ENCODE results near the gene RITA1. TPM values are rescaled to one million over a fixed set of nuclear protein-coding genes. Genes with fewer than 3 reads are reported as not detected.
"Not testable (repeated sequence)": the region's sequence is repeated elsewhere in the genome, so short reads cannot be mapped to it uniquely, and the experiment has no call there.

RITA1 gene, protein sequence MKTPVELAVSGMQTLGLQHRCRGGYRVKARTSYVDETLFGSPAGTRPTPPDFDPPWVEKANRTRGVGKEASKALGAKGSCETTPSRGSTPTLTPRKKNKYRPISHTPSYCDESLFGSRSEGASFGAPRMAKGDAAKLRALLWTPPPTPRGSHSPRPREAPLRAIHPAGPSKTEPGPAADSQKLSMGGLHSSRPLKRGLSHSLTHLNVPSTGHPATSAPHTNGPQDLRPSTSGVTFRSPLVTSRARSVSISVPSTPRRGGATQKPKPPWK
- total RNA-seq = 10 to 100 TPM; 19.6 to 27.3 TPM

DNA sequence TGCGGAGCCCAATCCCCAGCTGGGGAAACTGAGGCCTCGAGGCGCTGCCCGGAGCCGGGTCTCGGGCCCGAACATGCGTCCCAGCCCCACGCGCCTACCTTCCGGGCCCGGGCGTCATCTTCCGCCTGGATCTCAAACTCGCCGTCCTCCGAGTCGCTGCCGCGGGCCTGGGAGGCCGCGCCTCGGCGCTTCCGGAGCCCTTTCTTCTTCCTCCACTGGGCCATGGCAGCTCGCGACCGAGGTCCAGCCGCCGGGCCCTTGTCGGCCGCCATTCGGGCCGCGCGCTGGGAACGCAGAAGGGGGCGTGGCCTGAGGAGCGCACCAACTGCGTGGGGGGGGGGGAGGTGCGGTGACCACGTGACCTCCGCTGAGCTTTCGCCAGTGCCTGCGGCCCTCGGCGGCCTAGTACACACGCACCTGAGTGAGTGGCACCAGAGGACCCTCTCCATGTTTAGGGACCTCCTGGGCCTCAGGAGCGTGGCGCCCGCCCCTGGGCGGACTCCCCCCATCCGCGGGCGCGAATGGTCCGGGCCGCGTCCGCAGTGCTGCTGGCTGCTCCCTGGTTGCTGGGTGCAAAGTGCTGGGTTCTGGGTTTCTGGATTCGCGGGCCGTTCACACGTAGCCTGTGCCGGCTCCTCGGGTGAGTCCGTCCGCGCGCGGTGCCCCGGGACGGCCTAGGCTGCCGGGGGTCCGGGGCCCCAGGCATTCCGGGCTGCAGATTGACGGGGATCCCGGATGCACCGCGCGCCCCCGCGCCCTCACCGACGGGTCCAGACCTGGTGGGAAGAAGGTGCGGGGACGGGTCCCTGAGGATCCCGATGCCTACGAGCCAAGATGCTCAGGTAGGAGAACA, at the start of gene RITA1, which contains the start of gene DDX54:
TSS of gene RITA1 (plus strand) at position 542 of the 853 bp plus-strand sequence. CDS start 1,026 bp downstream, outside the sequence.
TSS of gene DDX54 (minus strand) at position 299 of the 853 bp plus-strand sequence. CDS start at position 272, 27 bp downstream.
- Mint-ChIP-seq H3K36me3 (peaks cover 6% of the 10 kb centered on the region), H3K4me1 (ENCODE audit: low read depth in 2 of 2) (peaks cover 26 to 28% of the 10 kb centered on the region in 2 donors), H3K27me3 (no peaks in the 10 kb centered on the region)

DNA sequence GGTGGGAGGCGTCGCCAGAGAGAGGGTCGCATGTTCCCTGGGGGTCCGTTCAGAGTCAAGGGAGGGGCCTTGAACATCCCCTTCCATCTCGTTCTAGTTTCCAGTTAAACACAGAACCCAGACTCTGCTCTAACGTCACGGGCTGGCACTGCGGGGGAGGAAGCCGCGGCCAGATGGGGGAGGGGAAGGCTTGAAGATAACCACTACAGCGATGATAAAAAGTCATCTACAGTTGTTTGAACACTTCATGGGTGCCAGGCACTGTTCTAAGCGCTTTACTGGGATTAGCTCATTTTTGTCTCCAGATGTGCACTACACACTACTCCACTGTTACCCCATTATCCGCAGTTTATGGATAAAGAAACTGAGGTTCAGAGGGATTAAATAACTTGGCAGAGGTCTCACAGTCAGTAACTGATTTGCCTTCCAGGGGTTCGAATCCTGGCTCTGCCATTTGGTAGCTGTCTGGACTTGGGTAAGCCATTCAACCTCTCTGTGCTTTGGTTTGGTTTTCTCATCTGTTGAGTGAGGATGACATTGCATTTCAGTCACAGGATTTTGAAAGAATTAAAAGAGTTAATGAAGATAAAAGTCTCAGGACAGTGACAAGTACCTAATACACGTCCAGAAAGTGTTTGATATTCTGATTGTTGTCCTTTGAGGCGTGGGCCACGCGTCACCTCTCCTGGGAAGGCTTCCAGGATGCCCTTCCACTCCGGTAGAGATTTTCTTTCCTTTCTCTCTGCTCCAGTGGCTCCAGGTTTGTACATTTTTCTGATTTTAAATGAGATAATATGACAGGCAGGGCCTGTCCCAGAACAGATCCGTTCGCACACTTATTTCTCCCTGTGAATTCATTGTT, 49.2 kb upstream of the RITA1 start:
- H3K27me3 Mint-ChIP-seq = peaks cover 0 to 8% of the 10 kb centered on the region in 2 donors
- no peak overlapping the region for H3K27ac Mint-ChIP-seq
- DNase-seq (ENCODE audit: low spot score) (no peak), ATAC-seq (no peak)
- no peaks in the 10 kb centered on the region for H3K9me3 Mint-ChIP-seq
- no peaks in the 10 kb centered on the region for H3K36me3 Mint-ChIP-seq
- H3K4me3 Mint-ChIP-seq = no peak overlapping the region
- H3K4me1 Mint-ChIP-seq (ENCODE audit: low read depth in 2 of 2) = peaks cover 0 to 2% of the 10 kb centered on the region in 2 donors

More for the DNA sequence above, at the start of gene RITA1, which contains the start of gene DDX54:
- DNase-seq (ENCODE audit: low spot score) (peak; percentile 82), ATAC-seq (peak; percentile 78 to 88)
- peak within 1 kb of the TSS; percentile 89 for H3K4me3 Mint-ChIP-seq
- no peaks in the 10 kb centered on the region for H3K9me3 Mint-ChIP-seq
- peak within 1 kb of the TSS; percentile 82 to 91 for H3K27ac Mint-ChIP-seq

DNA sequence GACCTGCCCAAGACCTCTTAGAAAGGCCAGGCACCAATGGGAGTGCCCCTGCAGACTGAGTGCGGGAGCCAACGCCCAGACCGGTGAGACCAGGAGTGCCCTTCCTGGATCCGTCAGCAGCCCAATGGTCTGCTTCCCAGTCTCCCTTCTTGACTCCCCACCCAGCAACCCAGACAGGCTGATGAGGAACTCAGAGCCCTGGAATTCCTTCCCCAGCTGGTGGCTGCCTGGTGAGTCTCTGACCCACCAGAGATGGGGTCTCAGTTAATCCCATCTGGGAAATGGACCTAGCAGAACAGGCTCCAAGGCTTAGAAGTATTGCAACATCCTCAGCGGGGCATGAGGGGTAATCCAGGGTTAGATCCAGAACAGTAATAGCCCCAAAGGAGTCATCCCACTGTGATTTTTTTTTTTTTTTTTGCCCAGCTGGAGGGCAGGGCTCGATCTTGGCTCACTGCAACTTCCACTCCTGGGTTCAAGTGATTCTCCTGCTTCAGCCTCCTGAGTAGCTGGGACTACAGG, 48.5 kb upstream of the RITA1 start:
- H3K27me3 Mint-ChIP-seq = peaks cover 0 to 8% of the 10 kb centered on the region in 2 donors
- ATAC-seq (no peak), DNase-seq (ENCODE audit: low spot score) (no peak)
- peaks cover 0 to 2% of the 10 kb centered on the region in 2 donors for H3K4me1 Mint-ChIP-seq (ENCODE audit: low read depth in 2 of 2)
- no peaks in the 10 kb centered on the region for H3K36me3 Mint-ChIP-seq
- H3K4me3 Mint-ChIP-seq = no peak overlapping the region
- no peak overlapping the region for H3K27ac Mint-ChIP-seq
- H3K9me3 Mint-ChIP-seq = no peaks in the 10 kb centered on the region

DNA sequence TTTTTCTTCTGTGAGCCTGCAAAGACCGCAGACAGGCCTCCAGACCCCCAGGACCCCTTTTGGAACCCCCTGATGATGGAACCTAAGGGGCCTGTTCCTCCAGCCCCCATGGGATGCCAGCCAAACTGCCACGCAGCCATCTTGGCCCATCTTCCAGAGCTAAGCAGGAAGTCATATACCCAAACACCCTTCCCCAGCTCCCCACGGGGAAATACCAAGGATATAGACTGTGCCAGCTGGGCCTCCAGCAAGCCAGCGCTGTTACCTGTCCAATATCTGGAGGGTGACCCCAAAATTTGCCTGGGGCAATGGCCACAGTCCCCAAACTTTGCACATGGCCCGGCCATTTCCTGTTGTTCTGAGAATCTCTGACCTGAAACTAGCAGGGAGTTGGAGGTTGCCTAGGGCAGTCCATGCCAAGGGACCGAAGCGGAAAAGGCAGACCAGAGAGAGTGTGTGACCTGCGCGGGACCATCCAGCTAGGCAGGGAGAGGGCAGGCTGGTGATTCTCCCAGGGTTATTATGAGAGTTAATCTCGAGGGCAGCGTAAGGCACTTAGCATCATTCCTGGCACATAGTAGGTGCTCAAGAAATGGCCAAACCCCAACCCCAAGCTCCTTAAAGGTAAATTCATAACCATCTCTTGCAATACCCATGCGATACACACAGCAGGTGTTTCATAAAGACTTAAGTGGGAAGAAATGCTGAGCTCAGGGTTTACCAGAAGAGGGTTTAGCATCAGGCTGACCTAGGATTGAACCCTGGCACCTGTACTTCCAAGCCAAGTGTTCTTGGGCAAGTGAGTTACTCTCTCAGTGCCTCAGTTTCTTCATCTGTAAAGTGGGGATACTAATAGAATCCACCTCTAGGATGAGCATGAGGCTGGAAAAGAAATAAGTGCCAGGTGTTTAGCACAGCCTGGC, 47.4 kb upstream of the RITA1 start:
- Mint-ChIP-seq H3K9me3 (no peaks in the 10 kb centered on the region), H3K36me3 (no peaks in the 10 kb centered on the region), H3K4me1 (ENCODE audit: low read depth in 2 of 2) (peaks cover 0 to 2% of the 10 kb centered on the region in 2 donors), H3K4me3 (no peak overlapping the region), H3K27ac (no peak overlapping the region), H3K27me3 (peaks cover 0 to 8% of the 10 kb centered on the region in 2 donors)
- ATAC-seq (no peak), DNase-seq (ENCODE audit: low spot score) (no peak)

DNA sequence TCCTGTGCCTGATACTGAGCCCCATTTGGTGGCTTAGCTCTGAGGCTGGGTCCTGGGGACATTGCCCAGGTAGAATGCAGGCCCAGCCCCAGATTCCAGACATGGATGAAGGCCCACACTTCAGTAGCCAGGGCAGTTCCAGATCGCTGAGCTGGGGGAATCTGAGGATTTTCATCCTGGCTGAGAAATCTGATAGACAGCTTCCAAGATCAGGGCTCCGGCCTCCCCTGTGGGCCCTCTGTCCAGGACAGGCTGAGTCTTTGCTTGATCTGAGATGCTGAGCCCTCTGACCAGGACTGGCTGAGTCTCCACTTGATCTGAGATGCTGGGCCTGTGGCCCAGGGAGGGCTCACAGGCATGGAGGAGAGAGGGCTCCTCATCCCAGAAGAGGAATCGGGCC, 46.7 kb upstream of the RITA1 start:
- ATAC-seq (peak in 1 of 2 donors; percentile 3), DNase-seq (ENCODE audit: low spot score) (no peak)
- peaks cover 0 to 2% of the 10 kb centered on the region in 2 donors for H3K4me1 Mint-ChIP-seq (ENCODE audit: low read depth in 2 of 2)

DNA sequence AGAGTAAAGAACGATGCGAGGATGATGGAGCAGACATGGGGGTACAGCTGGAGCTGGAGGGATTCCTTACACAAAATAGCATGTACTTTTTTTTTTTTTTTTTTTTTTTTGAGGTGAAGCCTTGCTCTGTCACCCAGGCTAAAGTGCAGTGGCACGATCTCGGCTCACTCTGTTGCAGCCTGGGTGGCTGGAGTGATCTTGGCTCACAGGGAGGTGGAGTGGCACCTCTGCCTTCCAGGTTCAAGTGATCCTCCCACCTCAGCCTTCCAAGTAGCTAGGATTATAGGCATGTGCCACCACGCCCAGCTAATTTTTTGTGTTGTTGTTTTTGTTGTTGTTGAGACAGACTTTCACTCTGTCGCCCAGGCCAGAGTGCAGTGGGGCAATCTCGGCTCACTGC, 44.8 kb upstream of the RITA1 start:
- no peaks in the 10 kb centered on the region for H3K36me3 Mint-ChIP-seq
- no peak overlapping the region for H3K4me3 Mint-ChIP-seq
- DNase-seq (ENCODE audit: low spot score) = no peak
- H3K9me3 Mint-ChIP-seq = no peaks in the 10 kb centered on the region
- H3K27ac Mint-ChIP-seq = no peak overlapping the region
- no peak for ATAC-seq
- peaks cover 0 to 8% of the 10 kb centered on the region in 2 donors for H3K27me3 Mint-ChIP-seq
- peaks cover 0 to 2% of the 10 kb centered on the region in 2 donors for H3K4me1 Mint-ChIP-seq (ENCODE audit: low read depth in 2 of 2)

More for the DNA sequence above, 46.7 kb upstream of the RITA1 start:
- Mint-ChIP-seq H3K27me3 (peaks cover 0 to 8% of the 10 kb centered on the region in 2 donors), H3K4me3 (no peak overlapping the region), H3K36me3 (no peaks in the 10 kb centered on the region), H3K9me3 (no peaks in the 10 kb centered on the region), H3K27ac (no peak overlapping the region)

DNA sequence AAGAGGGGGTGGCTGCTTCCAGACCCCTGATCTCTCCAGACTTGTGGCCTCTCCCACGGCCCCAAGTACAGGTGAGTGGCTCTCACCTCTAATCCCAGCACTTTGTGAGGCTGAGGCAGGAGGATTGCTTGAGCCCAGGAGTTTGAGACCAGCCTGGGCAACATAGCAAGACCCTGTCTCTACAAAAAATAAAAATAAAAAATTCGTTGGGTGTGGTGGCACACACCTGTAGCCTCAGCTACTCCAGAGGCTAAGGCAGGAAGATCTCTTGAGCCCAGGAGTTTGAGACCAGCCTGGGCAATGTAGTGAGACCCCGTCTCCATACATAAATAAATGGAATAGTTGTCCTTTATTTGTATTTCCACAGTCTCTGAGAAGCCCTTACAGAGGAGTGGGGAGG, 43.8 kb upstream of the RITA1 start:
- H3K4me3 Mint-ChIP-seq; H3K36me3 Mint-ChIP-seq; H3K27me3 Mint-ChIP-seq; ATAC-seq; H3K9me3 Mint-ChIP-seq; H3K27ac Mint-ChIP-seq; H3K4me1 Mint-ChIP-seq (ENCODE audit: low read depth in 2 of 2); DNase-seq (ENCODE audit: low spot score): not testable (repeated sequence)

DNA sequence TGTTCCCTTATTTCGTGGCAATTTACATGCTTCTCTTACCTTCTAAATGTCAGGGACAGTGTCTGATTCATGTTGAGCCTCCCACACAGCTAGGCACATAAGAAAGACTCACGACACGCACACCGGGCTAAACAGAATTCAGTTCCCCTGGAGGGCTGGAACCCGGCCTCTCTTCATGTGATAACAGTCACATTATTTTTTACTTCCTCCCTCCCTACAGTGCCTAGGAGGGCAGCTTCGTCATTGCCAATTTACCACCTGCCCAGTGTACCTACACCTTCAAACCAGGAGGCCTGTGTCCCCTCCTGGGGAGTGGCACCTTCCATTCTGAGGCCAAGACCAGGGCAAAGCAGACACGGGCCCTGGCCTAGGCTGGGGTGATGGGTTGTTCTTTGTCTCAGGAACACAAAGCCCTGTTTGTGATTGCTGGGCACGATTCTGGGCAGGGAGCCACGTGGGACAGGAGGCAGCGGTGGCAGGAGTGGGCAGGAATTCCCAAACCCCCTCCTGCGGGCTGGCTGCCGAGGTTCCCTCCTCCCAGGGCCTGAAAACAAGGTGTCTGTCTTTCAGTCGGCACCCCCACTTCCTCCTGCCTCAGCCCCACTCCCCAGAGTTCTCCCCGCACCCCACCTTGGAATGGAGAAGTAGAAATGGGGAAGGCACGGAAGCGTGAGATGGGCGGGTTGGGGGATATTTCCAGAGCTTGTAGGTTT, 43.2 kb upstream of the RITA1 start:
- no peaks in the 10 kb centered on the region for H3K9me3 Mint-ChIP-seq
- H3K27me3 Mint-ChIP-seq = no peaks in the 10 kb centered on the region
- ATAC-seq = peak in 1 of 2 donors; percentile 5
- no peak overlapping the region for H3K4me3 Mint-ChIP-seq
- H3K36me3 Mint-ChIP-seq = no peaks in the 10 kb centered on the region
- DNase-seq (ENCODE audit: low spot score) = no peak
- no peaks in the 10 kb centered on the region for H3K4me1 Mint-ChIP-seq (ENCODE audit: low read depth in 2 of 2)
- no peak overlapping the region for H3K27ac Mint-ChIP-seq

DNA sequence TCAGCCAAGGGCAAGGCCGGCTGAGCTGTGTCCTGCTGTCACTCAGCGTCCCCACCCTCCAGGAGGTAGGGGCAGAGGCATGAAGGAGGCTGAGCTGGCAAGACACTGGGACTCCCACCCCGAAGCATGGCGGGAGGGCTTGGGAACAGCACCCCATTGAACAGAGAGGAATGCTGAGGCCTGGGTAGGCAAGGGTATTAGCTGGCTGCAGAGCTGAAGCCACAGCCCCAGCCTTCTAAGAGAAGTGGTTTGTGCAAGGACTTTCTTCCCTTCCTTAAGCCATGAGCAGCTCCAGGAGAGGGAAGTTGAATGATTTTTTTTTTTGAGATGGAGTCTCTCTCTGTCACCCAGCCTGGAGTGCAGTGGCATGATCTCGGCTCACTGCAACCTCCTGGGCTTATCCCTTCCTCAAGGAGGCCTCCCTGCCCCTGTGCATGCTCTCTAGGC, 42.6 kb upstream of the RITA1 start:
- ATAC-seq (no peak), DNase-seq (ENCODE audit: low spot score) (no peak)
- Mint-ChIP-seq H3K27ac (no peak overlapping the region), H3K36me3 (no peaks in the 10 kb centered on the region), H3K9me3 (no peaks in the 10 kb centered on the region), H3K4me1 (ENCODE audit: low read depth in 2 of 2) (no peaks in the 10 kb centered on the region), H3K4me3 (no peak overlapping the region), H3K27me3 (no peaks in the 10 kb centered on the region)

DNA sequence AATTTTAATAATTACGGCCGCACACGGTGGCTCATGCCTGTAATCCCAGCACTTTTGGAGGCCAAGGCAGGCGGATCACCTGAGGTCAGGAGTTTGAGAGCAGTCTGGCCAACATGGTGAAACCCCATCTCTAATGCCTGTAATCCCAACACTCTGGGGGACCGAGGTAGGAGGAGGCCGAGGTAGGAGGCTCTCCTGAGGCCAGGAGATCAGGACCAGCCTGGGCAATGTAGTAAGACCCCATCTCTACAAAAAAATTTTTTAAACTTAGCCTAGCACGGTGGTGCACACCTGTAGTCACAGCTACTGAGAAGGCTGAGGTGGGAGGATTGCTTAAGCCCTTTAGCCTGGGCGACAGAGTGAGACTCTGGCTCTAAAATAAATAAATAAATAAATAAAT, 41.6 kb upstream of the RITA1 start:
- Mint-ChIP-seq H3K27me3 (no peaks in the 10 kb centered on the region), H3K9me3 (no peaks in the 10 kb centered on the region), H3K27ac (no peak overlapping the region), H3K4me3 (no peak overlapping the region), H3K36me3 (no peaks in the 10 kb centered on the region), H3K4me1 (ENCODE audit: low read depth in 2 of 2) (no peaks in the 10 kb centered on the region)
- ATAC-seq (no peak), DNase-seq (ENCODE audit: low spot score) (no peak)

DNA sequence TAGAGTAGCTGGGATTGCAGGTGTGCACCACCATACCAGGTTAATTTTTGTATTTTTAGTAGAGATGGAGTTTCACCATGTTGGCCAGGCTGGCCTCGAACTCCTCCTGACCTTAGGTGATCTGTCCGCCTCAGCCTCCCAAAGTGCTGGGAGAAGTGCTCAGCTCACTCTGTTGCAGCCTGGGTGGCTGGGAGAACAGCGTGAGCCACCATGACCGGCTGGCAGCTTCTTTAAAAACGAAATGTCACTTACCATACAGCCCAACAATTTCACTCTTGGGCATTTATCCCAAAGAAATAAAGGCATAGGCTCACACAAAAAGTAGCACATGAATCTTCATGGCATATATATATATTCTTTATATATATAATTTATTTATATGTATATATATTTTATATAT, 40.7 kb upstream of the RITA1 start:
- no peaks in the 10 kb centered on the region for H3K9me3 Mint-ChIP-seq
- no peaks in the 10 kb centered on the region for H3K27me3 Mint-ChIP-seq
- no peak overlapping the region for H3K27ac Mint-ChIP-seq
- no peaks in the 10 kb centered on the region for H3K4me1 Mint-ChIP-seq (ENCODE audit: low read depth in 2 of 2)
- H3K36me3 Mint-ChIP-seq = no peaks in the 10 kb centered on the region
- ATAC-seq = no peak
- no peak for DNase-seq (ENCODE audit: low spot score)
- H3K4me3 Mint-ChIP-seq = no peak overlapping the region

Measured in natural killer cell treated with Interleukin-12 subunit alpha and Interleukin-12 subunit beta and Interleukin-15 and Interleukin-18, amount 100 ng/mL, for 72 hours (primary cell).